DND-41 (cell line): ENCODE results near the gene VPREB3.

Experiments used
- EZH2 ChIP-seq: IDR thresholded peaks from 3 replicates; pipeline ENCODE4 v1.6.1; 2012; ENCODE audit warnings: borderline replicate concordance, low read depth, mild to moderate bottlenecking, moderate library complexity, low read length, inconsistent platforms; ENCODE audit not compliant: severe bottlenecking
- TF ChIP-seq, protein P1 (sequence below): IDR thresholded peaks from 2 replicates; pipeline ENCODE4 v1.5.1; 2012; ENCODE audit warnings: borderline replicate concordance, low read length, moderate library complexity, mild to moderate bottlenecking; ENCODE audit not compliant: poor library complexity, severe bottlenecking; ENCODE audit errors: extremely low read depth

DNA sequence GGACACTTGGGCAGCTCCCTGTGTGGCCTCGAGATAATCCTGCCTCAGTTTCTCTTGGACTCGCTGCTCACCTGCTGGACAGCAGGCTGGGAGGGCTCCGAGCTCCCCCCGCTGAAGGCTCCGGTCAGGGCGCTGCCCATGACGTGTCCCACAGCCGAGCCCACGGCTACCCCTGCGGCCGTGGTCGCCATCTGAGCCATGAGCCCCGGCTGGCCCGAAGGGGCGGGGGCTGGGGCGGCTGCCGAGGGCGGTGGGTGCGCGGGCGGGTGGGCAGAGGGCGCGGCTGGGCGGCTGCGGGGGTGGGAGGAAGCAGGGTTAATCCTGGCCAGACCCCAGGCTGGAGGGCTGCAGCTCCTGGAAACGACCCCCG lies 13.1 kb upstream of the VPREB3 start:
- TF ChIP-seq, protein P1, sequence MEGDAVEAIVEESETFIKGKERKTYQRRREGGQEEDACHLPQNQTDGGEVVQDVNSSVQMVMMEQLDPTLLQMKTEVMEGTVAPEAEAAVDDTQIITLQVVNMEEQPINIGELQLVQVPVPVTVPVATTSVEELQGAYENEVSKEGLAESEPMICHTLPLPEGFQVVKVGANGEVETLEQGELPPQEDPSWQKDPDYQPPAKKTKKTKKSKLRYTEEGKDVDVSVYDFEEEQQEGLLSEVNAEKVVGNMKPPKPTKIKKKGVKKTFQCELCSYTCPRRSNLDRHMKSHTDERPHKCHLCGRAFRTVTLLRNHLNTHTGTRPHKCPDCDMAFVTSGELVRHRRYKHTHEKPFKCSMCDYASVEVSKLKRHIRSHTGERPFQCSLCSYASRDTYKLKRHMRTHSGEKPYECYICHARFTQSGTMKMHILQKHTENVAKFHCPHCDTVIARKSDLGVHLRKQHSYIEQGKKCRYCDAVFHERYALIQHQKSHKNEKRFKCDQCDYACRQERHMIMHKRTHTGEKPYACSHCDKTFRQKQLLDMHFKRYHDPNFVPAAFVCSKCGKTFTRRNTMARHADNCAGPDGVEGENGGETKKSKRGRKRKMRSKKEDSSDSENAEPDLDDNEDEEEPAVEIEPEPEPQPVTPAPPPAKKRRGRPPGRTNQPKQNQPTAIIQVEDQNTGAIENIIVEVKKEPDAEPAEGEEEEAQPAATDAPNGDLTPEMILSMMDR, result no peak
- TF ChIP-seq EZH2, result no peak
